RPMI8226 (cell line): ENCODE results near the gene GPR37.

ENCODE experiments used
- DNase-seq: peaks from one replicate; pipeline ENCODE4 v3.0.0-alpha.2; 2015

Gene GPR37

GRCh38 chr7:124779620-124780019 is 14.0 kb upstream of the GPR37 start:
- DNase-seq, result no peak

DNA sequence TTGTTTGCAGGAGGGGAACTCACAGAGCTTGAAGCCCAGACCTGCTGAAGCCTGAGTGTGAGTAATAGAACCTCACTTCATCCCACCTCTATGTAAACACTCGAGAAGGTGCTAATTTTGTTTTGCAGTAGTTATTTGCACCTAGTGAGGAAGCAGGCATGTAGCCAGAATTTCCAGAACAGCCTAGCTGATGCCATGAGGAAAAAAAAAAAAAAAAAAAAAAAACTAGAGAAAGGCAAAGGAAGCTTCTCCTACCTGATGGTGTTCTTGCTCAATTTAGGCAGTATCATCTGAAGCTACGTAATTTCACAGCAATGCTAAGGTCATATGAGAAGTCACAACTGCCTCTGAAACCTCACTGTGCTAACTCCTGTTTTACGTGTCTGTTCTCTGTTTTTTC is 13.6 kb upstream of the GPR37 start:
- no peak for DNase-seq

DNA sequence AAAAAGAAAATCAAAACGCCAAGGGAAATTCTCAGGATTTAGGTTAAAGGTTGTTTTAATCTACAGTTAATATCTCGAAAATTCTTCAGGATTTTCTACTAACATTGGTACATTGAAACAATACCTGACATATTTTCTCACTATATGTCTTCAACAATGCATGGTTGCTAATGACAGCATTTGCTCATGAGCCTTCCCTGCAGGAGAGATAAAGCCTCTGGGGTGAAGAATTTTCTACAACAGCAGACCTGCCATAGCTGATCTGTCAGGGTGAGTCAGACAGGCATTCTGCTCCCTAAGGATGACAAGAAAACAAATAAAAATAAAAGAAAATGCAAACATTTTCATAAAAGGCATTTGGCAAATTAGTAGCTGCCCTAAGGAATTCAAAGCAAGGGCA is 11.7 kb upstream of the GPR37 start:
- no peak for DNase-seq

GRCh38 chr7:124776153-124776552 is 10.6 kb upstream of the GPR37 start:
- DNase-seq, result no peak

GRCh38 chr7:124775422-124775821 is 9.8 kb upstream of the GPR37 start:
- no peak for DNase-seq

GRCh38 chr7:124773938-124774337 is 8.3 kb upstream of the GPR37 start:
- no peak for DNase-seq

DNA sequence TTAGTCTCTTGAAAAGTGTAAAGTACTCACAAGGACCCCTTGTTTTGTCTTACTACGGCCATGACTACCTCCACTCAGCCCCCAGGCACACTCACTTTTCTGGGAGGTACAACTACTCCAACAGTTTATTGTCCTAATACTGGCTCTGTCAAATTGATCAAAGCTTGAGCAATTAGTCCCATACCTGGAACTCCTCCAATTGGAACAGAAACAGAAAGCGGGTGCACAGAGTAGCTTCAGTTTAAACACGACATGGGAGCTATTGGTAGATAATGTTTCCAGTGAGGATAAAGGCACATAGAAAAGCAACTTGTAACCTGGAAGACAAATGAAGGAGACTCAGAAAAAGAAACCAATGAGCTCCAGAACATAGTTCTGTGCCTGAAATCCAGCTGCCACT is 7.7 kb upstream of the GPR37 start:
- DNase-seq, result no peak

DNA sequence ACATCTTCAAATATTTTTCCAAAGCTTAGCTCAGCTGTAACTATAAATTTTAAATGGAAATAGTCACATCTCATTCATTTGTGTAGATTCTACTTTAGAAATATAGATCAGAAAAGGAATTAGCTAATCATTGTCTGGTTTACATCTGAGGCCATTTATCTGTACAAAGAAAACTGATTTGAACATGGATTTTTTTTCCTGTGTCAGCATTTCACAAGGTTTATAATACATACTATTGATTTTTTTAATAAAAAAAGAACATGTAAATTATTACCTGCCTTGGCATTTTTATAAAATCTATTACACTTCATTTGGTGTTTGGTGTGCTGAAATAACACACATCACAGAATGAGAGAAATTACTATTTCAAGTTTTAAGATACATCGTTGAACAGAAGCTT is 3.5 kb upstream of the GPR37 start:
- no peak for DNase-seq

GRCh38 chr7:124768525-124768924 is 2.9 kb upstream of the GPR37 start:
- DNase-seq, result no peak

GRCh38 chr7:124764847-124765400 is 668 bp downstream of the GPR37 start:
- DNase-seq, result peak; percentile 42

GRCh38 chr7:124764051-124764846 is 1.3 kb downstream of the GPR37 start:
- no peak for DNase-seq

DNA sequence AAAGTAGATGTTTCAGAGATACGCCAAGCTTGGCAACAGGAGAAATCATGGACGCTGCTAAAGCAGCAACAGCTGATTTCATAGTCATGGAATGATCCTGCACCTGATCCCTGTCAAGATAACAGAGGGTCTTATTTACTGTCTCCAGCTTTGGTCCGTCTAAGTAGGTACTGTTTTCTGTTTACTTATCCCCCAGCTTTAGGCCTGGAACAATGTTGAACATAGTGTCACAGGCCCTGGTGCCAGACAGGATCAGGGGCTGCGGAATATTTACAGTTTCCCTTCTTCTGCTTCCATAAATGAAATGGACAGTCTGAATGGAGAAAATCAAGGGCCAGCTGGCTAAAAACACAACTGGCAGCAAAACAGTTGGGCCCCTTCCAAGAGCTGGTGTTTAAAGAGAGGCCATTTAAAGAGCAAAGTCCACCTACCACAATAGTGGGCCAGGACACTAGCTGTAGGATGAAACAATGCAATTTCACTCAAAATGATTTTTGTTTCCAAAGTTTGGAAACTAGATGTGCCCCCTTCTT is 2.9 kb downstream of the GPR37 start:
- no peak for DNase-seq

DNA sequence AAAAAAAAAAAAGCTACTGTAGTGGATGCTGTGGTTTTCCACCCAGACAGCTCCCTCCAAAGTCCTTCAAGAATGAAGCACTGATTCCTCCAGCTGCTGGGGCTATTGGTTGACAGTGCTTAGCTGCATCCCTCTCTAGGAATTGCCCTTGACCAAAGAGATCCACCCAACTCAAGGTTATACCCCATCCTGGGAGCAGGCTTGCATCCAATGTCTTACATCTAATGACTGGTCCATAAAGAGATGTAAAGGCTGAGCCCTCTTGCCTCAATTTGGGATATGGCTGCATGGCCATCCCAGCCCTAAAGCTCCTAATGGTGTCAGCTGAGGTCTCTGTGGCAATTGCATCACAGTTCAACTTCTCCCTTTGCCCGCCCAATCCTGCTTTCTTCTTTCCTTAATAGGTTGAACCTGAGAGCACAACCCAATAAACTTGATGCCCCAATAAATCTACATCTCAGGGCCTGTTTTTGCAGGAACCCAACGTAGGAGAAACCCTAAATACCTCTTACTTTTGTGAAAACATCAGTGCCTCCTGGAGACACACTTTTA is 4.4 kb downstream of the GPR37 start:
- no peak for DNase-seq

- DNase-seq, result no peak
These were observed 7.3 kb downstream of the GPR37 start for GRCh38 chr7:124758327-124758726.

DNA sequence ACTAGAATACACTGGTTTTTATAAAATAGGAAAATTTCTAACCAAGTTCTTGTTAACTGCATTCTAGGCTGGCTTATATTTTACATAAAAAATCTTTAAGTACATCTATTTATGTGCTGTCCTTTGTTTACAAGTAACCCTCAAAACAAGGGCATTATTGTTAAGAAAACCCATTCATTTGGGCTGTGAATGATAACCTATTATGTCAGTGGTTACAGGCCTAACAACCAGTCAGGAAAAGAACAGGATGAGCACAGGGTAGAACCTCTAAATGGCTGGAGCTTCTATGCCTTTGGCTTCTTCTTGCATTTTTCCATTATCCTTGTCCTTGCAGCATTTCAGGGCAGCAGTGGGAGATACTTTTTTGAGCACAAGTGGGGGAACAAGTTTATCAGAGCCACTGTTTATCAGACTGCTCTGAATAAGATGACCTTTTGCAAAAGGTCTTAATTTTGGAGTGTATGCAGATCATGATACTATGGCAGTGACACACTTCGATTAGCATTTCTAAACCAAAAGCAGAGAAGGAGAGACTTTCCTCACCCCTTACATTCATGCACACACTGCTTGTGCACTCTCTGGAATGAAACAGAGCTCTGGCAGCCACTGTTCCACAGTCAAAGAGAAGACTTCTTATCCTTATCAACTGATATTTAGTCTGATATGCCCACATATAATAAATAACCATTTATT is 10.9 kb downstream of the GPR37 start:
- no peak for DNase-seq

DNA sequence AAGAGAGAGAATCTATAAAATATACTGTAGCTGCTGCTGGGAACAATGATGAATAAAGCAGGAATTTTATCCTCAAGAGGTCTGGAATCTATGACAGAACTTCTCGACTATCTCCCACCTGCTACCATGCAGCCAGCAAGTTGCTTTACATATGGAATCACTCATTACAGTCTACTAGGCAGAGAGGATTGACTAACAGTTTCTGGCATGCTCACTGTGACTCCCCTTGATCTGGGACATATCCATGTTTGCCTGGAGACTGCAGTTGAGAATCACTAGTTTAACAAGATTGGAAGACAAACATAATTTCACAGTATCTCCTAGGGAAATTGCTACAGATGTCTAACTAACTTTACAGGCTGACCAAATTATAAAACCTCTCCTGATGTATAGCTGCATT is 13.3 kb downstream of the GPR37 start:
- no peak for DNase-seq

- no peak for DNase-seq
These were observed 14.6 kb downstream of the GPR37 start for GRCh38 chr7:124751027-124751426.

DNA sequence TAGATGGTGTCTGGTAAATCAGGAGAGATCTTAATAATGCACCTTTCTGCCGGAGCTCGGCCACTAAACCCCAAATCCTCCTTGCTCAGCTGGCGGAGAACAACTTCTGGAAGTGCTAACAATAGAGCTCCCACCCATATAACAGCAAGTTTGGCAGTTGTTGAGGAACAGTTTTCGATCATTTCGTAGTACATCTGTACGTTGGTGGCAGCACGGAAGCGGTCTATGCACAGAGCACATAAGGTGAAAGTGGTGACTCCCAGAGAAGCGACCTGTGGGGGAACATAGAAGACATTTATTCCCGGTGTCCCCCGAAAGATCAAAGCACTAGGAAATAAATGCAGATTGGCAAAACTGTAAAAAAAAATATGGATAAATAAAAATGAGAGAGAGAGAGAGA is 18.5 kb downstream of the GPR37 start:
- DNase-seq, result no peak

GRCh38 chr7:124738639-124739038 is 27.0 kb downstream of the GPR37 start:
- DNase-seq, result no peak

DNA sequence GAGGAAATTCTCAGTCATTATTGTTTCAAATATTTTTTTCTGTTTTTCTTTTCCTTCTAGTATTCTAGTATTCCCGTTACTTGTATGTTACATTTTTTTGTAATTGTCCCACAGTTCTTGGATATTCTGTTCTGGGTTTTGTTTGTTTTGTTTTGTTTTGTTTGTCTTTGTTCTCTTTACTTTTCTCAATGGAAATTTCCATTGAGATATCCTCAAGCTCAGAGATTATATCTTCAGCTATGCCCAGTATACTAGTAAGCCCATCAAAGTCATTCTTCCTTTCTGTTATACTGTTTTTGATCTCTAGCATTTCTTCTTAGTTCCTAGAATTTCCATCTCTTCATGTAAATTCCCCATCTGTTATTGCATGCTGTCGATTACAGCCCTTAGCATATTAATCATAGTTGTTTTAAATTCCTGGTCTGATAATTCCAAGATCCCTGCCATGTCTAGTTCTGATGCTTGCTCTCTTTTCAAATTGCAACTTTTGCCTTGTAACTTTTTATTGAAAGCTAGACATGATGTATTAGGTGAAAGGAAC is 27.8 kb downstream of the GPR37 start:
- no peak for DNase-seq

DNA sequence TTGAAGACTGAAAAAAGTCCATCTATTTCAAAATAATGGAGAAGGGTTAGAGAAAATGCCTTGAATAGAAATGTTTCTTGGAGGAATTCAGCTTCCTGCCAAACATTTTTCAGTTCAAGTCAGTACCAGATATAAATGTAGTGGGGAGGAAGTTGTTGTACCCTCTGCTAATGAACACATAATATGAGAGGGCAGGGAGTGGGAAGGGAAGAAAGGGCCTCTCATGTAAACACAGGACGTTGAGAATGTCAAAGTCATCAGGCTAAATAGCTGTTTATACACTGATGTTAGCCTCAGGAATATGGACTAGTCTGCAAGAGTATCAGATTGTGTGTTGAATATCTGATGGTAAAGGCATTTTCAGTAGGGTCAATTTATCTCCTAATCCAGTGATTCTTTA is 37.0 kb downstream of the GPR37 start:
- no peak for DNase-seq

DNA sequence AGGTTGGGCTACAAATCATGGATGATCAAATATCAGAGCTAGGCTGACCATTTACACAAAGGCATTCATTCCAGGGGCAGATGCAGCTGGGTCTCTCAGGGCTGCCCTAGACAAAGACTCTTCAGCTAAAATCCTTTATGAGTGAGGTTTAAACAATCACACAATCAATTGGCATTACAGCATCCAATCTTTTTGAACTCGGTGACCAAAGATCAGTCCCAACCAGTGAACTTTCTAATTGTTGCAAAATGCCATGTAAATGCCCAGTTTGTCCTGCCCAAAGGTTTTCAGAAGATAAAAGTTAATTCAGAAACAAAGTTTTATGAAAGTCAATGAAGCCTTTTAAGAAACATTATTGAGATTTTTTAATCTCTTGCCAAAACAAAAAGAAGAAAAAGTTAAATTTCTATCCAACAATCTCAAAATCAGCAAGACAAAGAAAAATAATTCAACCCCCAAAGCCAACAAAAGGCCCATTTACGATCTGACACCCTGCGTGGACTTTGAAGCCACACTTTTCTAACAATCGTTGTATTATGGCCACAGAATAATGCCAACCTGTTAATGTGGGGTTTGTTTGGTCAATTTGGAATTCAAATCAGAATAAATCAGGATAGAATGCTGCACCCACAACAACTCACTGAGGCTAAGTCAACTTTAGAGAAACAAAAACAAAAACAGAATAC is 40.9 kb downstream of the GPR37 start:
- no peak for DNase-seq

DNA sequence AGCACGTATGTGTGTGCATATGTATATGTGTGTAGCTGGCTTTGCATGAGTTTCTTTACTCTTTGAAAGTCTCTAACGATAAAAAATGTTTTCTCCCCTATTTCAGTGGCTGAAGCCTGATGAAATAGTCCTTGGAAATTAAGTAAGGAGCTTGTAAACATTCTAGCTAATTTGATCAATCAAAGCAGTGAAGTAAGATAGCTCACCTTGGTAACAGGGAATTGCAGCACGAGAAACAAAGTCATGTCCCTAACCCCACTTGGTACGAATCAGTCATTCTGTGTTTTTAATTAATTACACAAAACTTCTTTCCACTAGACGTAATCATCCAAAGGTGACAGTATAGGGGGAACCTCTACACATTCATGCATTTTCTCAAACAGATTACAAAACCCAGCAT is 41.5 kb downstream of the GPR37 start:
- no peak for DNase-seq
